Trophoblast cell (in vitro differentiated cells and primary cell): ENCODE measurements around the gene PGD.

ENCODE experiments used
- DNase-seq, 2 donors: peaks; one replicate each; pipeline ENCODE4 v3.0.0-alpha.2; 2016
- H2AFZ ChIP-seq: 2 replicates; pipeline ENCODE4 v1.6.1; 2013; ENCODE audit warnings: low read length, moderate library complexity, mild to moderate bottlenecking; ENCODE audit not compliant: insufficient read depth, poor library complexity
- H2AK5ac ChIP-seq: 2 replicates; pipeline ENCODE4 v1.6.1; 2013; ENCODE audit warnings: mild to moderate bottlenecking, low read length
- H2BK120ac ChIP-seq: 2 replicates; pipeline ENCODE4 v1.6.1; 2013; ENCODE audit warnings: low read length, mild to moderate bottlenecking, moderate library complexity; ENCODE audit not compliant: insufficient read depth, poor library complexity
- H2BK12ac ChIP-seq: 2 replicates; pipeline ENCODE4 v1.6.1; 2013; ENCODE audit warnings: mild to moderate bottlenecking, low read length, moderate library complexity
- H2BK5ac ChIP-seq: 2 replicates; pipeline ENCODE4 v1.6.1; 2013; ENCODE audit warnings: low read length, low read depth, moderate library complexity, mild to moderate bottlenecking; ENCODE audit not compliant: poor library complexity
- H3K14ac ChIP-seq: 2 replicates; pipeline ENCODE4 v1.6.1; 2013; ENCODE audit warnings: mild to moderate bottlenecking, low read length
- H3K18ac ChIP-seq: 2 replicates; pipeline ENCODE4 v1.6.1; 2013; ENCODE audit warnings: mild to moderate bottlenecking, low read length
- H3K23ac ChIP-seq: 2 replicates; pipeline ENCODE4 v1.6.1; 2013; ENCODE audit warnings: low read length
- H3K27ac ChIP-seq: 2 replicates; pipeline ENCODE4 v1.5.1; 2013; ENCODE audit warnings: low read depth, mild to moderate bottlenecking, inconsistent platforms, low read length, moderate library complexity
- H3K27me3 ChIP-seq: 2 replicates; pipeline ENCODE4 v1.6.1; 2013; ENCODE audit warnings: inconsistent platforms, mild to moderate bottlenecking, low read length, moderate library complexity; ENCODE audit not compliant: insufficient read depth
- H3K36me3 ChIP-seq, 2 experiments: 1 replicate in 1 of 2; 2 replicates in 1 of 2; pipeline ENCODE4 v1.6.1; 2013; ENCODE audit warnings: low read length in 2 of 2, mild to moderate bottlenecking in 2 of 2, moderate library complexity in 1 of 2; ENCODE audit not compliant: insufficient read depth in 2 of 2, control insufficient read depth in 1 of 2
- H3K4ac ChIP-seq: 2 replicates; pipeline ENCODE4 v1.6.1; 2013; ENCODE audit warnings: low read depth, mild to moderate bottlenecking, low read length, moderate library complexity
- H3K4me1 ChIP-seq, 2 experiments: 1 replicate in 1 of 2; 2 replicates in 1 of 2; pipeline ENCODE4 v1.6.1; 2013; ENCODE audit warnings: low read length in 2 of 2, mild to moderate bottlenecking in 2 of 2, moderate library complexity in 1 of 2; ENCODE audit not compliant: insufficient read depth in 2 of 2, control insufficient read depth in 1 of 2
- H3K4me2 ChIP-seq: 2 replicates; pipeline ENCODE4 v1.6.1; 2013; ENCODE audit warnings: inconsistent platforms, mild to moderate bottlenecking, low read length, moderate library complexity
- H3K4me3 ChIP-seq: 2 replicates; pipeline ENCODE4 v1.5.1; 2013; ENCODE audit warnings: mild to moderate bottlenecking, low read depth, low read length, inconsistent platforms
- H3K79me1 ChIP-seq: one replicate; pipeline ENCODE4 v1.6.1; 2013; ENCODE audit warnings: low read length
- H3K79me2 ChIP-seq: 2 replicates; pipeline ENCODE4 v1.6.1; 2013; ENCODE audit warnings: low read length, mild to moderate bottlenecking; ENCODE audit not compliant: control insufficient read depth, insufficient read depth, poor library complexity
- H3K9ac ChIP-seq: 2 replicates; pipeline ENCODE4 v1.6.1; 2013; ENCODE audit warnings: mild to moderate bottlenecking, low read length
- H3K9me3 ChIP-seq: 2 replicates; pipeline ENCODE4 v1.6.1; 2013; ENCODE audit warnings: low read depth, mild to moderate bottlenecking, control low read depth, inconsistent platforms, low read length; ENCODE audit not compliant: insufficient read depth
- H4K12ac ChIP-seq: 2 replicates; pipeline ENCODE4 v1.6.1; 2013; ENCODE audit warnings: low read depth, mild to moderate bottlenecking, low read length, moderate library complexity
- H4K8ac ChIP-seq: 2 replicates; pipeline ENCODE4 v1.6.1; 2013; ENCODE audit warnings: low read depth, mild to moderate bottlenecking, low read length, moderate library complexity
- H4K91ac ChIP-seq: one replicate; pipeline ENCODE4 v1.6.1; 2013; ENCODE audit warnings: low read depth, mild to moderate bottlenecking, low read length, moderate library complexity
- WGBS: extraction: QIAGEN DNeasy Blood & Tissue Kit; methylation state at CpG from one replicate; pipeline ENCODE4 v1.1.7; 2013; ENCODE audit warnings: missing lambda C conversion rate; ENCODE audit not compliant: insufficient read length, insufficient coverage; ENCODE audit errors: extremely low coverage; 5-methylcytosine and 5-hydroxymethylcytosine counted together

PGD gene

DNA sequence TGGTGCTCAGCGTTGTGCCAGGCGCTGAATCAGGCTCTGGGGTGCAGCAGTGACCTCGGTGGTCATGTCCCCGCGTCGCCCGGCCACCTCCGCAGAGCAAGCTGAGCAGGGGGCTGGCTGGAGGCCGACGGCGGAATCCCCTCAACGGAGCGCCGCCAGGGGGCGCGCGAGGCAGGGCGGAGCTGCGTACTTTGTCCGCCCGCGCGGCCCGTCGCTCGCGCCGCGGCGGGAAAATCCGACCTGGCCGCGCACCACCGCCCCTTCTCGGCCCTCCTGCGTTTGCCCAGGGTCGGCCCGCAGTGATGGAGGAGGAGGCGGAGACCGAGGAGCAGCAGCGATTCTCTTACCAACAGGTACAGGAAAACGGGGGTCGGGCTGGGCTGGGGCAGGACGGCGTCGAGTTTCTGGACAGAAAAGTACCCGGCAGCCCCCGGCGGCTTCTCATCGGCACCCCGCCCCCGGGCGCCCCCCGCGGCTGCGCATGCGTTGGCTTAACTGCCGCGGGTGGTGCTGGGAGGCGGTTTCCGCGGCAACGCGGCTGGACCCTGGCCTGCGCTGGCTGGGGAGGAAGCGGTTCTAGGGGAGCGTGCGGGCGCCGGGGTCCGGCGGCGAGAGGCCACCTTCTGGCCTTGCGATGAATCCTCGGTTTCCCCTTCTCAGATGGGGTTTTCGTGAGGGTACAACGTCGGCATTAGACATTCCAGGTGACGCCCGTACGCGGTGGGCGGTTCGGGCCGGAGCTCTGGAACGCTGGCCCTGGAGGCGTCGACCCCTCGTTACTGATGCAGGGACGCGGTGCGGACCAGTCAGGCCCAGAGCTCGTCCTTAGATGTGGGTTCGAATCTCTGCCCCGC, 31.6 kb downstream of the PGD start, which contains the start of gene CENPS:
TSS of gene CENPS (plus strand) at position 218 of the 854 bp plus-strand sequence. CDS start at position 303, 85 bp downstream.
- H2BK12ac ChIP-seq, result peak within 1 kb of the TSS; percentile 29

GRCh38 chr1:10431070-10431730, 32.3 kb downstream of the PGD start:
- Histone ChIP-seq H3K14ac (peak overlapping the region; percentile 63), H2BK120ac (no peak overlapping the region), H3K36me3 (no peaks in the 10 kb centered on the region), H3K9me3 (no peaks in the 10 kb centered on the region), H3K18ac (peak overlapping the region; percentile 36), H3K4me1 (peaks cover 3 to 6% of the 10 kb centered on the region in 2 experiments), H3K27me3 (no peaks in the 10 kb centered on the region), H4K12ac (peak overlapping the region; percentile 49), H4K91ac (peak overlapping the region; percentile 38), H3K4me2 (peak overlapping the region; percentile 81), H2BK12ac (no peak overlapping the region), H2BK5ac (no peak overlapping the region), H3K9ac (peak overlapping the region; percentile 75), H3K79me2 (no peaks in the 10 kb centered on the region), H3K4ac (no peak overlapping the region), H2AK5ac (no peak overlapping the region), H3K23ac (no peak overlapping the region), H3K4me3 (peak overlapping the region; percentile 82), H3K27ac (no peak overlapping the region), H3K79me1 (peaks cover 7% of the 10 kb centered on the region), H4K8ac (peak overlapping the region; percentile 64), H2AFZ (peak overlapping the region; percentile 74)
- WGBS, result no CpG with 5 or more reads among the region's 30 CpGs
- peak; percentile 82 to 90 for DNase-seq

More for the DNA sequence above, 31.6 kb downstream of the PGD start, which contains the start of gene CENPS:
- H4K91ac ChIP-seq, result peak within 1 kb of the TSS; percentile 87
- no peak within 1 kb of the TSS for H2AK5ac ChIP-seq
- H3K9me3 ChIP-seq, result no peaks in the 10 kb centered on the region
- H3K14ac ChIP-seq, result peak within 1 kb of the TSS; percentile 69
- H3K36me3 ChIP-seq, result no peaks in the 10 kb centered on the region
- peak within 1 kb of the TSS; percentile 71 for H2BK120ac ChIP-seq
- H3K27me3 ChIP-seq, result no peaks in the 10 kb centered on the region
- peak within 1 kb of the TSS; percentile 65 for H3K27ac ChIP-seq
- peak within 1 kb of the TSS; percentile 75 for H3K9ac ChIP-seq
- H3K4me2 ChIP-seq, result peak within 1 kb of the TSS; percentile 81
- peaks cover 7% of the 10 kb centered on the region for H3K79me1 ChIP-seq
- no CpG with 5 or more reads among the region's 95 CpGs for WGBS
- peak within 1 kb of the TSS; percentile 22 for H3K4ac ChIP-seq
- H3K23ac ChIP-seq, result no peak within 1 kb of the TSS
- no peaks in the 10 kb centered on the region for H3K79me2 ChIP-seq
- H4K12ac ChIP-seq, result peak within 1 kb of the TSS; percentile 63
- peak within 1 kb of the TSS; percentile 82 for H3K4me3 ChIP-seq
- H2AFZ ChIP-seq, result peak within 1 kb of the TSS; percentile 86
- H4K8ac ChIP-seq, result peak within 1 kb of the TSS; percentile 89
- DNase-seq, result peak; percentile 77 to 94
- H2BK5ac ChIP-seq, result peak within 1 kb of the TSS; percentile 70
- H3K4me1 ChIP-seq, result peaks cover 3 to 6% of the 10 kb centered on the region in 2 experiments
- peak within 1 kb of the TSS; percentile 73 for H3K18ac ChIP-seq

GRCh38 chr1:10432910-10433700, 34.2 kb downstream of the PGD start:
- H3K79me1 ChIP-seq, result peaks cover 7% of the 10 kb centered on the region
- no CpG with 5 or more reads among the region's 14 CpGs for WGBS
- H3K4ac ChIP-seq, result no peak overlapping the region
- no peak overlapping the region for H3K14ac ChIP-seq
- no peak overlapping the region for H3K9ac ChIP-seq
- H4K12ac ChIP-seq, result no peak overlapping the region
- H4K8ac ChIP-seq, result no peak overlapping the region
- no peak overlapping the region for H3K18ac ChIP-seq
- H3K4me1 ChIP-seq, result peaks cover 3 to 6% of the 10 kb centered on the region in 2 experiments
- H2BK5ac ChIP-seq, result no peak overlapping the region
- no peak overlapping the region for H3K27ac ChIP-seq
- no peak overlapping the region for H2BK120ac ChIP-seq
- no peak overlapping the region for H3K23ac ChIP-seq
- H4K91ac ChIP-seq, result no peak overlapping the region
- H3K4me3 ChIP-seq, result no peak overlapping the region
- H3K4me2 ChIP-seq, result no peak overlapping the region
- H3K9me3 ChIP-seq, result no peaks in the 10 kb centered on the region
- no peak for DNase-seq
- H3K79me2 ChIP-seq, result no peaks in the 10 kb centered on the region
- no peaks in the 10 kb centered on the region for H3K27me3 ChIP-seq
- H3K36me3 ChIP-seq, result no peaks in the 10 kb centered on the region
- H2AFZ ChIP-seq, result no peak overlapping the region
- H2AK5ac ChIP-seq, result no peak overlapping the region
- H2BK12ac ChIP-seq, result no peak overlapping the region

DNA sequence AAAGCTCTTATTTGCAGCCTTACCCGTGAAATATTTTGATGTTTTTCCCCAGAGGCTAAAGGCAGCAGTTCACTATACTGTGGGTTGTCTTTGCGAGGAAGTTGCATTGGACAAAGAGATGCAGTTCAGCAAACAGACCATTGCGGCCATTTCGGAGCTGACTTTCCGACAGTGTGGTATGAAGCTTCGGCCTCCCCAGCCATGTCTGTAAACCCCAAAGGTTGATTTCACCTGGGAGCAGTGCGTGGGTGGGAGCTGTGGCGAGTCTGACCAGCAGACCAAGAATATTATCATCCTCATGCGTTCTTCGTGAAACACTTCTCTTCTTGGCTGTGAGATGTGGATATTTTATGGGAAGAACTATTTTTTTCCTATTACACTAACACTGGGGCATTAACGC, 34.9 kb downstream of the PGD start:
- Histone ChIP-seq H3K23ac (no peak overlapping the region), H3K27me3 (no peaks in the 10 kb centered on the region), H3K36me3 (no peaks in the 10 kb centered on the region), H2BK5ac (no peak overlapping the region), H3K4me1 (peaks cover 6 to 9% of the 10 kb centered on the region in 2 experiments), H3K9me3 (no peaks in the 10 kb centered on the region), H3K4ac (no peak overlapping the region), H2AFZ (no peak overlapping the region), H3K9ac (no peak overlapping the region), H4K91ac (no peak overlapping the region), H2BK120ac (no peak overlapping the region), H3K79me1 (peaks cover 7% of the 10 kb centered on the region), H3K4me3 (no peak overlapping the region), H3K4me2 (no peak overlapping the region), H3K79me2 (no peaks in the 10 kb centered on the region), H3K14ac (no peak overlapping the region), H4K8ac (no peak overlapping the region), H2BK12ac (no peak overlapping the region), H4K12ac (no peak overlapping the region), H3K18ac (no peak overlapping the region), H3K27ac (no peak overlapping the region), H2AK5ac (no peak overlapping the region)
- no CpG with 5 or more reads among the region's 11 CpGs for WGBS
- DNase-seq, result no peak
